Naive thymus-derived CD8-positive, alpha-beta T cell (primary cell): Measurements from ENCODE around the gene ACBD4. TPM values are rescaled to one million over a fixed set of nuclear protein-coding genes. Genes with fewer than 3 reads are reported as not detected.
A peak's percentile ranks its signal among the peaks of the same experiment; 100 is the strongest.

Experiments used
- ATAC-seq, 2 donors: fragments of 150-1000 bp; cut with Tn5 transposase in 1 of 2; sonication (Bioruptor Pico), chemical (Tn5 transposase) in 1 of 2; 1 replicate in 1 of 2; 2 replicates in 1 of 2; pipeline ENCODE4 v1.10.0; 2021; ENCODE audit warnings: mild to moderate bottlenecking in 2 of 2, moderate library complexity in 2 of 2
- POLR2A ChIA-PET: fragments of 350-600 bp; sonication (Branson Sonifier 250); formaldehyde crosslinking; loops from one replicate; lab custom pipeline; 2021; ENCODE audit warnings: antibody characterized with exemption; lab: Charles Lee
- DNase-seq, 10 donors: peaks; one replicate each; pipeline versions ENCODE4 v3.0.0 to v3.0.0-alpha.2; 2020 to 2022
- H3K27ac Mint-ChIP-seq, 10 donors: one replicate each; pipeline ENCODE4 v1.8.0; 2020 to 2022; ENCODE audit warnings: mild to moderate bottlenecking in 10 of 10, mixed read lengths in 10 of 10, moderate library complexity in 4 of 10, inconsistent platforms in 1 of 10
- H3K27me3 Mint-ChIP-seq, 5 donors: one replicate each; pipeline ENCODE4 v1.8.0; 2021 to 2022; ENCODE audit warnings: mixed read lengths in 5 of 5
- H3K36me3 Mint-ChIP-seq, 3 donors: one replicate each; pipeline ENCODE4 v1.8.0; 2020 to 2022; ENCODE audit warnings: mixed read lengths in 3 of 3, mild to moderate bottlenecking in 2 of 3, inconsistent platforms in 1 of 3
- H3K4me1 Mint-ChIP-seq, 4 donors: one replicate each; pipeline ENCODE4 v1.8.0; 2021 to 2022; ENCODE audit warnings: mixed read lengths in 4 of 4
- H3K4me3 Mint-ChIP-seq, 10 donors: one replicate each; pipeline ENCODE4 v1.8.0; 2020 to 2022; ENCODE audit warnings: mild to moderate bottlenecking in 10 of 10, mixed read lengths in 10 of 10, moderate library complexity in 6 of 10, inconsistent platforms in 1 of 10
- H3K9me3 Mint-ChIP-seq, 9 donors: one replicate each; pipeline ENCODE4 v1.8.0; 2020 to 2022; ENCODE audit warnings: mixed read lengths in 9 of 9, mild to moderate bottlenecking in 3 of 9, inconsistent platforms in 1 of 9, moderate library complexity in 1 of 9
- polyA plus RNA-seq, 3 donors: library from polyadenylated mRNA; unstranded; fragments of 300-500 nt; fragmentation: Illumina TruSeq; gene quantifications; one replicate each; pipeline ENCODE4 v1.2.3, GENCODE V29; 2021
- total RNA-seq, 8 experiments: library from RNA in 2 of 8; stranded (reverse) in 2 of 8; gene quantifications; one replicate each; pipeline ENCODE4 v1.2.3 and lab custom pipeline; 2021 to 2026

The ACBD4 gene
- total and polyA plus RNA-seq, 5 experiments from 2014 or later = 10.5 to 48.5 (median 17.4) TPM

- Mint-ChIP-seq H3K9me3 (no peaks in the 10 kb centered on the region), H3K27me3 (no peaks in the 10 kb centered on the region), H3K4me1 (peaks cover 6 to 32% (median 30%) of the 10 kb centered on the region in 4 donors), H3K27ac (peak overlapping the region; percentile 81 to 98 (median 92)), H3K4me3 (peak overlapping the region in 8 of 10 donors; percentile 20 to 88 (median 80)), H3K36me3 (no peaks in the 10 kb centered on the region)
- ATAC-seq (no peak), DNase-seq (no peak)
- POLR2A ChIA-PET = interaction anchor here (0.5 to 5.8 kb wide), 11 partner anchors 10 to 1528 kb away, joined by 3 to 111 read pairs (median 3); partner anchors contain the start of genes ACBD4, HEXIM1 and HEXIM2
These were observed 36.1 kb downstream of the ACBD4 start for GRCh38 chr17:45171338-45172231.

DNA sequence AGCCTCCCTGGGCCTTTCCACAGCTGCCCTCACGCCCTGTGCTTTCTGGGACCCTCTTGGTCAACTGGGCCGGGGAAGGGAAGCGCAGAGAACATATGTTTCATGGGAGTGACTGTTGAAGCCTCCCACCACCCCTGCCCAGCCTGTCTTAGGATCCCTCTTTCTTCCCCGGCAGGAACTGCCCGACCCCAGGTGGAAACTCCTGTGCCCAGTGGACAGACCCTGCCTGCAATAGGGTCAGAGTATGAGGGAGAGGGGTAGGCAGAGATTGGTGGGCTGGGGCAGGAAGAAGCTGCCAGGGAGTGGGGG, 36.7 kb downstream of the ACBD4 start:
- peak overlapping the region in 9 of 10 donors; percentile 33 to 89 (median 80) for H3K4me3 Mint-ChIP-seq
- no peak for DNase-seq

GRCh38 chr17:45172541-45173286, 37.2 kb downstream of the ACBD4 start:
- Mint-ChIP-seq H3K27me3 (no peaks in the 10 kb centered on the region), H3K36me3 (no peaks in the 10 kb centered on the region), H3K27ac (peak overlapping the region; percentile 91 to 98 (median 94)), H3K4me3 (peak overlapping the region; percentile 75 to 89 (median 82)), H3K9me3 (no peaks in the 10 kb centered on the region), H3K4me1 (peaks cover 6 to 32% (median 30%) of the 10 kb centered on the region in 4 donors)
- peak; percentile 30 to 85 (median 48) for DNase-seq
- POLR2A ChIA-PET = interaction anchor here (0.6 to 5.8 kb wide), 19 partner anchors 10 to 154 kb away, joined by 3 to 111 read pairs (median 5); partner anchors contain the start of genes ACBD4, HEXIM1, HEXIM2 and MAP3K14
- ATAC-seq = peak; percentile 85

More for the DNA sequence above, 36.7 kb downstream of the ACBD4 start:
- no peaks in the 10 kb centered on the region for H3K9me3 Mint-ChIP-seq
- POLR2A ChIA-PET = interaction anchor here (0.5 to 5.8 kb wide), 18 partner anchors 10 to 1528 kb away, joined by 3 to 111 read pairs (median 4); partner anchors contain the start of genes ACBD4, HEXIM1, HEXIM2 and MAP3K14
- no peaks in the 10 kb centered on the region for H3K27me3 Mint-ChIP-seq
- peaks cover 6 to 32% (median 30%) of the 10 kb centered on the region in 4 donors for H3K4me1 Mint-ChIP-seq
- no peak for ATAC-seq
- peak overlapping the region; percentile 73 to 98 (median 92) for H3K27ac Mint-ChIP-seq
- no peaks in the 10 kb centered on the region for H3K36me3 Mint-ChIP-seq

GRCh38 chr17:45175759-45176115, 40.2 kb downstream of the ACBD4 start:
- POLR2A ChIA-PET = interaction anchor here (0.7 to 2.6 kb wide), 2 partner anchors 14 to 27 kb away, joined by 3 to 9 read pairs; partner anchors contain the start of gene HEXIM2
- peak overlapping the region in 5 of 10 donors; percentile 20 to 74 (median 46) for H3K27ac Mint-ChIP-seq

DNA sequence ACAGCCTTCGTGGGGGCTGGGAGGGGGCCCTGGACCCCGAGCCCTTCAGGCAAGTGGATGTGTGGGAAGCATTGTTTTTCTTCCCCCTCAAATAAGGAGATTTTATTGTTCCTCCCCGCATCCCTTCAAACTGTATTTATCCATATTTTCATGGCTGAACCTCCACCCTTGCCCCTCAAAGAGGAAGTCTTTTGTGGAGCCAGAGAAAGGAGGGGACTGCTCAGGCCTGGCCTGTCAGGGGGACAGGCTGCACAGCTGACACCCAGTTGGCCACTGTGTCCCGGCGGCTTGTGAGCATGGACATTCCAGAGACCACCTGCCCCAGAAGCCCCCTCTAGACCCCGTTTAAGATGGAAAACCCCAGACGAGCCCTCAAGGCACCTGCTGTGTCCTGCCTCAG, 42.1 kb downstream of the ACBD4 start:
- DNase-seq = no peak
- Mint-ChIP-seq H3K4me1 (peaks cover 4 to 9% (median 7%) of the 10 kb centered on the region in 4 donors), H3K27me3 (no peaks in the 10 kb centered on the region), H3K9me3 (no peaks in the 10 kb centered on the region), H3K4me3 (no peak overlapping the region), H3K27ac (no peak overlapping the region), H3K36me3 (no peaks in the 10 kb centered on the region)
- POLR2A ChIA-PET = no interaction called here
- ATAC-seq = no peak

More at GRCh38 chr17:45175759-45176115, 40.2 kb downstream of the ACBD4 start:
- Mint-ChIP-seq H3K9me3 (no peaks in the 10 kb centered on the region), H3K36me3 (no peaks in the 10 kb centered on the region), H3K27me3 (no peaks in the 10 kb centered on the region), H3K4me1 (peaks cover 4 to 27% (median 25%) of the 10 kb centered on the region in 4 donors), H3K4me3 (peak overlapping the region in 1 of 10 donors; percentile 24)
- ATAC-seq = no peak
- no peak for DNase-seq

- Mint-ChIP-seq H3K9me3 (no peaks in the 10 kb centered on the region), H3K4me3 (no peak overlapping the region), H3K27ac (peak overlapping the region in 3 of 10 donors; percentile 51 to 65 (median 60)), H3K27me3 (no peaks in the 10 kb centered on the region), H3K4me1 (peaks cover 0 to 2% (median 0%) of the 10 kb centered on the region in 4 donors), H3K36me3 (no peaks in the 10 kb centered on the region)
- DNase-seq (no peak), ATAC-seq (no peak)
- POLR2A ChIA-PET = interaction anchor here (0.9 kb wide), 1 partner anchor 11 kb away, joined by 4 read pairs; no protein-coding TSS in a partner anchor
These were observed 48.7 kb downstream of the ACBD4 start for GRCh38 chr17:45184144-45184543.

DNA sequence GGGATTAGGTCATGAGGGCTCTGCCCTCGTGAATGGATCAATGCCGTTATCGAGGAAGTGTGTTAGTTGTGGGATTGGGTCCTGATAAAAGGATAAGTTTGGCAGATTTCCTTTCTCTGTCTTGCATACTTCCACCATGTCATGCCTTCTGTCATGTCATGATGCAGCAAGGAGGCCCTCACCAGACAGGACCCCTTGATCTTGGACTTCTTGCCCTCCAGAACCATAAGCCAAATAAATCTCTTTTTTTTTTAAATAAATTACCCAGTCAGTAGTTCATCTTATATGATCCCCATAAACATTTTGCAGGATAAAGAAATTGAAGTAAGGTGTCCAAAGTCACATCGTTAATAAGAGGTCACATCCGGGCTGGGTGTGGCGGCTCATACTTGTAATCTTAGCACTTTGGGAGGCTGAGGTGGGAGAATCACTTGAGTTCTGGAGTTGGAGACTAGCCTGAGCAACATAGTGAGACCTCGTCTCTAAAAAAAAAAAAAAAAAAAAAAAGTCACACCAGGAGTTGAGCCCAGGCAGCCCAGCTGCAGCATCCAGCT, 51.4 kb downstream of the ACBD4 start:
- ATAC-seq (no peak), DNase-seq (no peak)
- POLR2A ChIA-PET = no interaction called here

GRCh38 chr17:45189009-45189408, 53.5 kb downstream of the ACBD4 start:
- ATAC-seq = no peak
- no peak overlapping the region for H3K27ac Mint-ChIP-seq
- H3K4me1 Mint-ChIP-seq = peaks cover 0 to 2% (median 0%) of the 10 kb centered on the region in 4 donors
- no peaks in the 10 kb centered on the region for H3K9me3 Mint-ChIP-seq
- no peaks in the 10 kb centered on the region for H3K27me3 Mint-ChIP-seq
- H3K4me3 Mint-ChIP-seq = no peak overlapping the region
- POLR2A ChIA-PET = interaction anchor here (0.7 to 1.3 kb wide), 3 partner anchors 40 to 55 kb away, joined by 3 to 4 read pairs (median 3); no protein-coding TSS in a partner anchor
- DNase-seq = no peak
- H3K36me3 Mint-ChIP-seq = no peaks in the 10 kb centered on the region

More for the DNA sequence above, 51.4 kb downstream of the ACBD4 start:
- no peak overlapping the region for H3K27ac Mint-ChIP-seq
- H3K27me3 Mint-ChIP-seq = no peaks in the 10 kb centered on the region
- H3K4me3 Mint-ChIP-seq = no peak overlapping the region
- H3K36me3 Mint-ChIP-seq = no peaks in the 10 kb centered on the region
- H3K9me3 Mint-ChIP-seq = no peaks in the 10 kb centered on the region
- peaks cover 0 to 2% (median 0%) of the 10 kb centered on the region in 4 donors for H3K4me1 Mint-ChIP-seq

- Mint-ChIP-seq H3K27ac (no peak overlapping the region), H3K4me3 (no peak overlapping the region), H3K36me3 (no peaks in the 10 kb centered on the region), H3K4me1 (peaks cover 0 to 2% (median 0%) of the 10 kb centered on the region in 4 donors), H3K9me3 (no peaks in the 10 kb centered on the region), H3K27me3 (no peaks in the 10 kb centered on the region)
- DNase-seq = no peak
- no peak for ATAC-seq
- POLR2A ChIA-PET = interaction anchor here (0.6 to 0.9 kb wide), 2 partner anchors 38 to 196 kb away, joined by 3 to 7 read pairs; no protein-coding TSS in a partner anchor
These were observed 55.2 kb downstream of the ACBD4 start for GRCh38 chr17:45190503-45191255.
